Activated naive CD4-positive, alpha-beta T cell (primary cell): ENCODE measurements around the gene EVI5L.
"Not testable (repeated sequence)": the region's sequence is repeated elsewhere in the genome, so short reads cannot be mapped to it uniquely, and the experiment has no call there.

Source experiments
- DNase-seq, 4 experiments: peaks; one replicate each; lab custom pipeline; 2025; lab: John Stamatoyannopoulos, UW

Gene EVI5L

GRCh38 chr19:7872306-7873204, 42.5 kb downstream of the EVI5L start:
- DNase-seq, result no peak

GRCh38 chr19:7873304-7874075, 43.5 kb downstream of the EVI5L start:
- no peak for DNase-seq

GRCh38 chr19:7874076-7874896, 44.3 kb downstream of the EVI5L start, which contains the start of gene PRR36:
TSS of gene PRR36 (minus strand) at chr19:7874390. CDS start at chr19:7873689, 701 bp downstream.
- no peak for DNase-seq

- peak in 1 of 4 experiments; percentile 11 for DNase-seq
Observed at GRCh38 chr19:7874897-7875273, 44.9 kb downstream of the EVI5L start.

GRCh38 chr19:7877249-7877836, 47.3 kb downstream of the EVI5L start:
- DNase-seq, result no peak

- no peak for DNase-seq
Observed at GRCh38 chr19:7879111-7879807, 49.2 kb downstream of the EVI5L start.

- DNase-seq, result no peak
Observed at GRCh38 chr19:7879836-7880235, 49.8 kb downstream of the EVI5L start.

GRCh38 chr19:7881910-7882309, 51.9 kb downstream of the EVI5L start:
- no peak for DNase-seq

- DNase-seq, result no peak
Observed at GRCh38 chr19:7883105-7883504, 53.1 kb downstream of the EVI5L start.

- no peak for DNase-seq
Observed at GRCh38 chr19:7883796-7884570, 54.0 kb downstream of the EVI5L start.

GRCh38 chr19:7885818-7886217, 55.8 kb downstream of the EVI5L start:
- DNase-seq, result no peak

- DNase-seq, result no peak
Observed at GRCh38 chr19:7887408-7888144, 57.6 kb downstream of the EVI5L start.

- peak in 1 of 4 experiments; percentile 30 for DNase-seq
Observed at GRCh38 chr19:7888145-7888825, 58.3 kb downstream of the EVI5L start, which contains the start of gene LRRC8E. TSS of gene LRRC8E (plus strand) at chr19:7888510. CDS start at chr19:7895604, 7,094 bp downstream.

GRCh38 chr19:7888826-7889217, 58.8 kb downstream of the EVI5L start:
- DNase-seq, result no peak

GRCh38 chr19:7893362-7894101, 63.5 kb downstream of the EVI5L start:
- DNase-seq, result not testable (repeated sequence)

GRCh38 chr19:7894612-7895309, 64.7 kb downstream of the EVI5L start:
- no peak for DNase-seq

GRCh38 chr19:7895565-7895964, 65.5 kb downstream of the EVI5L start:
- no peak for DNase-seq
